Endothelial cell of umbilical vein (primary cell): ENCODE measurements around the gene JAZF1. TPM values are rescaled to one million over a fixed set of nuclear protein-coding genes. Genes with fewer than 3 reads are reported as not detected.

ENCODE experiments used
- BruUV-seq: library from RNA; stranded (reverse); fragments of 400-500 nt; replicated peaks from 2 replicates; lab custom pipeline; 2021; lab: Mats Ljungman, UMichigan
- CTCF ChIA-PET: fragments of 300-600, 350-600 bp; sonication (Branson Sonifier 250); formaldehyde crosslinking; loops from one replicate; lab custom pipeline; 2021; ENCODE audit warnings: antibody characterized with exemption, inconsistent platforms; lab: Charles Lee
- POLR2A ChIA-PET: fragments of 300-600, 350-600 bp; sonication (Branson Sonifier 250); formaldehyde crosslinking; loops from one replicate; lab custom pipeline; 2021; ENCODE audit warnings: antibody characterized with exemption, inconsistent platforms; lab: Charles Lee
- DNase-seq: peaks from one replicate; pipeline ENCODE4 v3.0.0-alpha.2; 2011; ENCODE audit warnings: low read depth, low spot score
- FAIRE-seq: peaks from 2 replicates; lab custom pipeline; 2011; peaks lifted over from hg19 to GRCh38; lab: Jason Lieb, UNC
- H2AFZ ChIP-seq: 2 replicates; pipeline ENCODE4 v1.6.0; 2012; ENCODE audit warnings: low read depth, low read length, control low read depth, inconsistent platforms
- H3K27ac ChIP-seq: 2 replicates; pipeline ENCODE4 v1.5.1; 2011; ENCODE audit warnings: low read depth, mild to moderate bottlenecking, control low read depth, low read length, moderate library complexity; ENCODE audit not compliant: insufficient read depth
- H3K27me3 ChIP-seq, 2 experiments: 2 replicates each; pipeline versions ENCODE4 v1.6.0 to v1.6.1; 2011; ENCODE audit warnings: low read length in 2 of 2, mixed read lengths in 1 of 2; ENCODE audit not compliant: control insufficient read depth in 2 of 2, insufficient read depth in 2 of 2
- H3K36me3 ChIP-seq, 2 experiments: 2 replicates in 1 of 2; 3 replicates in 1 of 2; pipeline ENCODE4 v1.5.1; 2011; ENCODE audit warnings: low read length in 2 of 2, mild to moderate bottlenecking in 1 of 2, moderate library complexity in 1 of 2; ENCODE audit not compliant: control insufficient read depth in 2 of 2, insufficient read depth in 2 of 2; ENCODE audit errors: extremely low read depth in 1 of 2
- H3K4me1 ChIP-seq: 3 replicates; pipeline ENCODE4 v1.5.1; 2011; ENCODE audit warnings: mild to moderate bottlenecking, low read length; ENCODE audit not compliant: control insufficient read depth, insufficient read depth; ENCODE audit errors: extremely low read depth
- H3K4me2 ChIP-seq: 2 replicates; pipeline ENCODE4 v1.6.1; 2011; ENCODE audit warnings: low read length, control low read depth, mixed read lengths; ENCODE audit not compliant: insufficient read depth
- H3K4me3 ChIP-seq, 3 experiments: fragments of 200-600 bp in 1 of 3; sonication (generic), shearing (Covaris generic) in 1 of 3; replicated peaks in 1 of 3; 2 replicates each; pipeline ENCODE4 v1.5.1; 2011 to 2016; ENCODE audit warnings: control low read depth in 3 of 3, low read length in 3 of 3, mild to moderate bottlenecking in 2 of 3, inconsistent platforms in 1 of 3, low read depth in 1 of 3, moderate library complexity in 1 of 3; ENCODE audit not compliant: insufficient read depth in 1 of 3
- H3K79me2 ChIP-seq: 2 replicates; pipeline ENCODE4 v1.6.0; 2012; ENCODE audit warnings: low read length, inconsistent platforms; ENCODE audit not compliant: control insufficient read depth, insufficient read depth
- H3K9ac ChIP-seq: replicated peaks from 2 replicates; pipeline ENCODE3; 2011; ENCODE audit warnings: low read length, control low read depth; ENCODE audit not compliant: insufficient read depth; ENCODE audit errors: extremely low read depth
- H3K9me1 ChIP-seq: replicated peaks from 3 replicates; pipeline ENCODE4 v1.6.0; 2011; ENCODE audit warnings: mild to moderate bottlenecking, low read length; ENCODE audit not compliant: control insufficient read depth, insufficient read depth; ENCODE audit errors: extremely low read depth
- H3K9me3 ChIP-seq: replicated peaks from 2 replicates; pipeline ENCODE4 v1.5.1; 2012; ENCODE audit warnings: low read length, inconsistent platforms; ENCODE audit not compliant: control insufficient read depth, insufficient read depth
- H4K20me1 ChIP-seq: replicated peaks from 2 replicates; pipeline ENCODE3; 2011; ENCODE audit warnings: mild to moderate bottlenecking, low read length; ENCODE audit not compliant: control insufficient read depth, insufficient read depth; ENCODE audit errors: extremely low read depth
- EZH2 ChIP-seq: IDR thresholded peaks from 2 replicates; pipeline ENCODE4 v1.6.1; 2012; ENCODE audit warnings: borderline replicate concordance, low read depth, mild to moderate bottlenecking, moderate library complexity, low read length, inconsistent platforms; ENCODE audit not compliant: severe bottlenecking
- FOS ChIP-seq: IDR thresholded peaks from 2 replicates; pipeline ENCODE4 v1.6.1; 2011; ENCODE audit warnings: mild to moderate bottlenecking, low read length, moderate library complexity, borderline replicate concordance; ENCODE audit not compliant: insufficient read depth
- GATA2 ChIP-seq: IDR thresholded peaks from 2 replicates; pipeline ENCODE4 v1.7.0; 2011; ENCODE audit warnings: low read depth, mild to moderate bottlenecking, moderate library complexity, mixed read lengths, low read length; ENCODE audit not compliant: insufficient read length, insufficient read depth
- JUN ChIP-seq: IDR thresholded peaks from 2 replicates; pipeline ENCODE4 v1.6.1; 2011; ENCODE audit warnings: borderline replicate concordance, low read depth; ENCODE audit not compliant: insufficient read length, insufficient read depth
- MYC ChIP-seq: IDR thresholded peaks from one replicate; pipeline ENCODE4 v1.6.1; 2011; ENCODE audit warnings: mild to moderate bottlenecking, low read depth, low read length
- POLR2A ChIP-seq: IDR thresholded peaks from 2 replicates; pipeline ENCODE4 v1.6.1; 2012; ENCODE audit warnings: low read depth, mild to moderate bottlenecking, control low read depth, low read length
- POLR2AphosphoS5 ChIP-seq: IDR thresholded peaks from 2 replicates; pipeline ENCODE4 v1.6.1; 2012; ENCODE audit warnings: low read depth, mild to moderate bottlenecking, control low read depth, low read length, moderate library complexity; ENCODE audit not compliant: insufficient read depth
- dilution Hi-C: fragments of 300-500 bp; cut with MboI; formaldehyde crosslinking; loops from one replicate; pipeline ENCODE4 v1.15.0; 2019; ENCODE audit warnings: low sequenced_read_pairs; ENCODE audit not compliant: extremely low pct_ligation_motif_present
- intact Hi-C: fragments of 100-400 bp; cut with micrococcal nuclease; formaldehyde crosslinking; loops from one replicate; pipeline ENCODE4 v1.10.0; 2022
- polyA plus RNA-seq, 4 experiments: library from polyadenylated mRNA; depleted of rRNA in 3 of 4; stranded (reverse) in 3 of 4; unstranded in 1 of 4; fragments of >200 nt; gene quantifications; 2 replicates each; pipeline versions ENCODE4 v1.2.1 to v1.2.3, GENCODE V29; 2011 to 2012; ENCODE audit warnings: missing spikeins in 1 of 4
- total RNA-seq: library from RNA; stranded (reverse); gene quantifications from 2 replicates; pipeline ENCODE4 v1.2.3, GENCODE V29; 2021
- TF ChIP-seq, protein P1 (sequence below): IDR thresholded peaks from 2 replicates; pipeline ENCODE4 v1.6.1; 2011; ENCODE audit not compliant: insufficient read depth, insufficient read length
- TF ChIP-seq, protein P2 (sequence below), 2 donors: IDR thresholded peaks; 1 replicate in 1 of 2; 2 replicates in 1 of 2; pipeline ENCODE4 v1.5.1; 2011; ENCODE audit warnings: low read length in 2 of 2, mild to moderate bottlenecking in 2 of 2, moderate library complexity in 2 of 2, control low read depth in 1 of 2, inconsistent platforms in 1 of 2, low read depth in 1 of 2; ENCODE audit not compliant: insufficient read depth in 1 of 2; ENCODE audit errors: extremely low read depth in 1 of 2

The JAZF1 gene
- total and polyA plus RNA-seq, 2 donors (not counting 3 experiments of a cell fraction or from before 2014, with no cell fraction given) = 2.5 to 16.9 TPM

DNA sequence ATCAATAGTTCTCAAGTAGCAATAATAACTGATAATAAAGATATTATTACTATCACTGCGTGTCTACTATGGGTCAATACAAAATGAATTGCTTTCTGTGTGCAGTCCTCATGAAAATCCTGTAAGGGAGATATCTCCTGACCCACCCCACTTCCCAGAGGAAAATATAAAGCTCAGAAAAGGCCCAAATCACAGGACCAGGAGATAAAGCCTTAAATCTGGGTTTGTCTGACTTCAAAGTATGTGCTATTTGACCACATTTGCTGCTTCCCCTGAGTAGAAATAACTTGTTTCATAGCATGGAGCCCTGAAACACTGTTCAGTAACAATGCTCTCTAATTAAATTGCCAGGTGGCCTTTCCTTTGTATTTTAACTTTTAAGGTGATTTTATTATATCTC, 174.1 kb downstream of the JAZF1 start:
- H3K4me1 ChIP-seq = no peaks in the 10 kb centered on the region
- H3K36me3 ChIP-seq = no peaks in the 10 kb centered on the region
- no peak overlapping the region for H2AFZ ChIP-seq
- FAIRE-seq (no peak), DNase-seq (no peak)
- H3K79me2 ChIP-seq = no peaks in the 10 kb centered on the region
- H3K27me3 ChIP-seq = no peaks in the 10 kb centered on the region
- intact Hi-C loops (no loop called here), dilution Hi-C loops (no loop called here)
- no peak overlapping the region for H3K4me2 ChIP-seq
- no TSS peak for BruUV-seq
- POLR2A ChIA-PET = no interaction called here
- H3K4me3 ChIP-seq = no peak overlapping the region
- H3K9me3 ChIP-seq = no peaks in the 10 kb centered on the region
- no peaks in the 10 kb centered on the region for H4K20me1 ChIP-seq
- H3K9me1 ChIP-seq = no peaks in the 10 kb centered on the region
- no peak for TF ChIP-seq POLR2A
- CTCF ChIA-PET = interaction anchor here (1.0 kb wide), 1 partner anchor 13 kb away, joined by 4 read pairs; no protein-coding TSS in a partner anchor
- H3K27ac ChIP-seq = no peak overlapping the region
- H3K9ac ChIP-seq = no peak overlapping the region

DNA sequence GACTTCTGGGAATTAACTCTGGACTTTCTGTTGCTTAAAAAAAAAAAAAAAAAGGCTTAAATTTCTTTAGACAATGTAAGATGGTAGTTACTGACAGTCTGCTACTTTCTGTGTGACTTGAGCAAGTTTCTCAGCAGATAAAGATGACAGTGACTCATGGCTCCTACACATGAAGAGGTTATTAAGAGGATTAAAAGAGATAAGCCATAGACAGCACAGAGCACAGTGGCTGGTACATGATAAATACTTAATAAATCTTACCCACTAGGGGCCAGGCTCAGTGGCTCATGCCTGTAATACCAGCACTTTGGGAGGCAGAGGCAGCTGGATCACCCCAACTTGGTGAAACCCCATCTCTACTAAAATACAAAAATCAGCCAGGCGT, 174.8 kb downstream of the JAZF1 start:
- H3K9ac ChIP-seq = no peak overlapping the region
- DNase-seq (no peak), FAIRE-seq (no peak)
- no peaks in the 10 kb centered on the region for H3K79me2 ChIP-seq
- no peaks in the 10 kb centered on the region for H3K9me3 ChIP-seq
- no peaks in the 10 kb centered on the region for H3K4me1 ChIP-seq
- BruUV-seq = no TSS peak
- no peaks in the 10 kb centered on the region for H3K27me3 ChIP-seq
- TF ChIP-seq EZH2 = no peak
- no peak for TF ChIP-seq GATA2
- no peak for TF ChIP-seq POLR2AphosphoS5
- TF ChIP-seq, protein P1, sequence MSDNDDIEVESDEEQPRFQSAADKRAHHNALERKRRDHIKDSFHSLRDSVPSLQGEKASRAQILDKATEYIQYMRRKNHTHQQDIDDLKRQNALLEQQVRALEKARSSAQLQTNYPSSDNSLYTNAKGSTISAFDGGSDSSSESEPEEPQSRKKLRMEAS = no peak
- no peak for TF ChIP-seq POLR2A
- no peak for TF ChIP-seq MYC
- no peak for TF ChIP-seq FOS
- TF ChIP-seq JUN = no peak
- TF ChIP-seq, protein P2, sequence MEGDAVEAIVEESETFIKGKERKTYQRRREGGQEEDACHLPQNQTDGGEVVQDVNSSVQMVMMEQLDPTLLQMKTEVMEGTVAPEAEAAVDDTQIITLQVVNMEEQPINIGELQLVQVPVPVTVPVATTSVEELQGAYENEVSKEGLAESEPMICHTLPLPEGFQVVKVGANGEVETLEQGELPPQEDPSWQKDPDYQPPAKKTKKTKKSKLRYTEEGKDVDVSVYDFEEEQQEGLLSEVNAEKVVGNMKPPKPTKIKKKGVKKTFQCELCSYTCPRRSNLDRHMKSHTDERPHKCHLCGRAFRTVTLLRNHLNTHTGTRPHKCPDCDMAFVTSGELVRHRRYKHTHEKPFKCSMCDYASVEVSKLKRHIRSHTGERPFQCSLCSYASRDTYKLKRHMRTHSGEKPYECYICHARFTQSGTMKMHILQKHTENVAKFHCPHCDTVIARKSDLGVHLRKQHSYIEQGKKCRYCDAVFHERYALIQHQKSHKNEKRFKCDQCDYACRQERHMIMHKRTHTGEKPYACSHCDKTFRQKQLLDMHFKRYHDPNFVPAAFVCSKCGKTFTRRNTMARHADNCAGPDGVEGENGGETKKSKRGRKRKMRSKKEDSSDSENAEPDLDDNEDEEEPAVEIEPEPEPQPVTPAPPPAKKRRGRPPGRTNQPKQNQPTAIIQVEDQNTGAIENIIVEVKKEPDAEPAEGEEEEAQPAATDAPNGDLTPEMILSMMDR (IDR thresholded peaks at IDR 0.05; ENCODE audit: extremely low read depth in 1 of 2, insufficient read depth in 1 of 2, low read depth in 1 of 2, low read length in 2 of 2) = no peak
- H2AFZ ChIP-seq = no peak overlapping the region
- no peaks in the 10 kb centered on the region for H3K9me1 ChIP-seq
- POLR2A ChIA-PET = no interaction called here
- H3K27ac ChIP-seq = no peak overlapping the region
- dilution Hi-C loops (no loop called here), intact Hi-C loops (no loop called here)
- CTCF ChIA-PET = interaction anchor here (1.0 to 1.1 kb wide), 2 partner anchors 14 to 32 kb away, joined by 3 to 4 read pairs; no protein-coding TSS in a partner anchor
- no peak overlapping the region for H3K4me3 ChIP-seq
- H4K20me1 ChIP-seq = no peaks in the 10 kb centered on the region
- H3K4me2 ChIP-seq = no peak overlapping the region
- H3K36me3 ChIP-seq = no peaks in the 10 kb centered on the region
